Hepatocyte (in vitro differentiated cells): ENCODE measurements around the gene HEXD.

ENCODE experiments used
- EZH2phosphoT487 ChIP-seq: fragments of 200-600 bp; sonication (generic); IDR thresholded peaks from one replicate; pipeline ENCODE4 v1.6.1; 2018; ENCODE audit warnings: antibody characterized with exemption, mild to moderate bottlenecking, low read depth, moderate library complexity; ENCODE audit not compliant: unreplicated experiment, severe bottlenecking
- TF ChIP-seq, protein P1 (sequence below): fragments of 200-600 bp; sonication (generic); IDR thresholded peaks from 2 replicates; pipeline ENCODE4 v1.5.1; 2016; ENCODE audit warnings: antibody characterized with exemption, mild to moderate bottlenecking; ENCODE audit not compliant: poor library complexity

DNA sequence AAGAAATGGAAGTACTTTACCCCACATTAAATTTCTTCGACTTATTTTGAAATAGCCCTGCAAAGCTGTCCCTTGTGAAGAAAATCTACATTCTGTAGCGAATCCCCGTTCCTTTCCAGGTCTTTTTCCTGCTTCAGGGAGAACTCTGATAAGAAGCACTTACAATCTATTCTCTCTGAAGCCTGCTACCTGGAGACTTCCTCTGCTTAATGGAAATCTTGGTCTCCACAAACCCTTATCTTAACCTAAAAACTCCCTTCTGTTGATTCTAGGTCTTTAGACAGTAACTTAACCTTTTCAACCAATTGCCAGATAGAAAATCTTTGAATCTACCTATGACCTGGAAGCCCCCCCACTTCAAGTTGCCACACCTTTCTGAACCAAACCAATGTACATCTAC is 34.0 kb downstream of the HEXD start:
- TF ChIP-seq, protein P1, sequence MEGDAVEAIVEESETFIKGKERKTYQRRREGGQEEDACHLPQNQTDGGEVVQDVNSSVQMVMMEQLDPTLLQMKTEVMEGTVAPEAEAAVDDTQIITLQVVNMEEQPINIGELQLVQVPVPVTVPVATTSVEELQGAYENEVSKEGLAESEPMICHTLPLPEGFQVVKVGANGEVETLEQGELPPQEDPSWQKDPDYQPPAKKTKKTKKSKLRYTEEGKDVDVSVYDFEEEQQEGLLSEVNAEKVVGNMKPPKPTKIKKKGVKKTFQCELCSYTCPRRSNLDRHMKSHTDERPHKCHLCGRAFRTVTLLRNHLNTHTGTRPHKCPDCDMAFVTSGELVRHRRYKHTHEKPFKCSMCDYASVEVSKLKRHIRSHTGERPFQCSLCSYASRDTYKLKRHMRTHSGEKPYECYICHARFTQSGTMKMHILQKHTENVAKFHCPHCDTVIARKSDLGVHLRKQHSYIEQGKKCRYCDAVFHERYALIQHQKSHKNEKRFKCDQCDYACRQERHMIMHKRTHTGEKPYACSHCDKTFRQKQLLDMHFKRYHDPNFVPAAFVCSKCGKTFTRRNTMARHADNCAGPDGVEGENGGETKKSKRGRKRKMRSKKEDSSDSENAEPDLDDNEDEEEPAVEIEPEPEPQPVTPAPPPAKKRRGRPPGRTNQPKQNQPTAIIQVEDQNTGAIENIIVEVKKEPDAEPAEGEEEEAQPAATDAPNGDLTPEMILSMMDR, result no peak
- no peak for TF ChIP-seq EZH2phosphoT487
